ENCODE data around the gene RNASE3.
"Not testable (repeated sequence)": the region's sequence is repeated elsewhere in the genome, so short reads cannot be mapped to it uniquely, and the experiment has no call there.

The RNASE3 gene

GRCh38 chr14:20919038-20919756, 28.0 kb downstream of the RNASE3 start:
- not testable (repeated sequence) for DNase-seq

- DNase-seq: not testable (repeated sequence)
Observed at GRCh38 chr14:20923766-20924297, 32.6 kb downstream of the RNASE3 start.

GRCh38 chr14:20934148-20934762, 43.1 kb downstream of the RNASE3 start:
- no peak for DNase-seq

GRCh38 chr14:20935303-20935984, 44.3 kb downstream of the RNASE3 start:
- DNase-seq: no peak
